Astrocyte (in vitro differentiated cells and primary cell): ENCODE measurements around the gene ARHGAP44. TPM values are rescaled to one million over a fixed set of nuclear protein-coding genes. Genes with fewer than 3 reads are reported as not detected.

ENCODE experiments used
- DNase-seq: peaks from one replicate; pipeline ENCODE4 v3.0.0-alpha.2; 2010; ENCODE audit warnings: low read depth
- FAIRE-seq: peaks from 2 replicates; lab custom pipeline; 2011; peaks lifted over from hg19 to GRCh38; lab: Jason Lieb, UNC
- H2AFZ ChIP-seq: 2 replicates; pipeline ENCODE4 v1.6.0; 2012; ENCODE audit warnings: low read depth, low read length, inconsistent platforms
- H3K27ac ChIP-seq: 2 replicates; pipeline ENCODE4 v1.5.1; 2011; ENCODE audit warnings: low read depth, low read length, inconsistent platforms
- H3K27me3 ChIP-seq: 2 replicates; pipeline ENCODE4 v1.6.0; 2011; ENCODE audit warnings: low read length, inconsistent platforms; ENCODE audit not compliant: insufficient read depth
- H3K36me3 ChIP-seq: 2 replicates; pipeline ENCODE4 v1.5.1; 2011; ENCODE audit warnings: low read length, inconsistent platforms; ENCODE audit not compliant: insufficient read depth
- H3K4me1 ChIP-seq: 2 replicates; pipeline ENCODE4 v1.5.1; 2011; ENCODE audit warnings: low read length, inconsistent platforms; ENCODE audit not compliant: insufficient read depth
- H3K4me2 ChIP-seq: 2 replicates; pipeline ENCODE4 v1.6.0; 2012; ENCODE audit warnings: low read length, inconsistent platforms
- H3K4me3 ChIP-seq: 2 replicates; pipeline ENCODE4 v1.5.1; 2011; ENCODE audit warnings: low read depth, mild to moderate bottlenecking, low read length, inconsistent platforms; ENCODE audit not compliant: insufficient read depth
- H3K79me2 ChIP-seq: 2 replicates; pipeline ENCODE4 v1.6.0; 2012; ENCODE audit warnings: mild to moderate bottlenecking, low read length, inconsistent platforms; ENCODE audit not compliant: insufficient read depth
- H3K9ac ChIP-seq: 2 replicates; pipeline ENCODE4 v1.6.0; 2012; ENCODE audit warnings: mild to moderate bottlenecking, low read length, inconsistent platforms
- H3K9me3 ChIP-seq: 2 replicates; pipeline ENCODE4 v1.5.1; 2012; ENCODE audit warnings: low read depth, mild to moderate bottlenecking, low read length, inconsistent platforms; ENCODE audit not compliant: insufficient read depth
- H4K20me1 ChIP-seq: 2 replicates; pipeline ENCODE4 v1.6.0; 2012; ENCODE audit warnings: low read length, inconsistent platforms; ENCODE audit not compliant: insufficient read depth
- H3K27ac Mint-ChIP-seq: one replicate; pipeline ENCODE4 v1.8.0; 2021; ENCODE audit warnings: mild to moderate bottlenecking, mixed read lengths; ENCODE audit not compliant: unreplicated experiment
- H3K27me3 Mint-ChIP-seq: one replicate; pipeline ENCODE4 v1.8.0; 2021; ENCODE audit warnings: low read depth, mixed read lengths; ENCODE audit not compliant: unreplicated experiment
- H3K36me3 Mint-ChIP-seq: one replicate; pipeline ENCODE4 v1.8.0; 2021; ENCODE audit warnings: low read depth, mixed read lengths; ENCODE audit not compliant: unreplicated experiment
- H3K4me1 Mint-ChIP-seq: one replicate; pipeline ENCODE4 v1.8.0; 2021; ENCODE audit warnings: low read depth, mixed read lengths; ENCODE audit not compliant: unreplicated experiment
- H3K4me3 Mint-ChIP-seq: one replicate; pipeline ENCODE4 v1.8.0; 2021; ENCODE audit warnings: mild to moderate bottlenecking, moderate library complexity, mixed read lengths; ENCODE audit not compliant: unreplicated experiment
- H3K9me3 Mint-ChIP-seq: one replicate; pipeline ENCODE4 v1.8.0; 2021; ENCODE audit warnings: mild to moderate bottlenecking, mixed read lengths; ENCODE audit not compliant: unreplicated experiment
- EZH2 ChIP-seq: IDR thresholded peaks from 2 replicates; pipeline ENCODE4 v1.6.1; 2012; ENCODE audit warnings: mild to moderate bottlenecking, low read length, inconsistent platforms; ENCODE audit not compliant: insufficient read depth
- total RNA-seq: library from RNA; stranded (reverse); gene quantifications from 2 replicates; pipeline ENCODE4 v1.2.1, GENCODE V29; 2021
- TF ChIP-seq, protein P1 (sequence below): IDR thresholded peaks from 2 replicates; pipeline ENCODE4 v1.5.1; 2011; ENCODE audit warnings: low read depth, mild to moderate bottlenecking, inconsistent platforms, low read length, moderate library complexity; ENCODE audit not compliant: insufficient read depth

ARHGAP44 gene
- total RNA-seq, 1 donor from 2014 or later, result 3.0 TPM

GRCh38 chr17:12765548-12765947 is 23.8 kb upstream of the ARHGAP44 start:
- Histone ChIP-seq H3K9me3 (no peaks in the 10 kb centered on the region), H3K4me1 (no peaks in the 10 kb centered on the region), H3K4me3 (no peak overlapping the region), H3K4me2 (no peak overlapping the region), H3K9ac (no peak overlapping the region), H3K27ac (no peak overlapping the region), H2AFZ (no peak overlapping the region), H3K36me3 (no peaks in the 10 kb centered on the region), H3K27me3 (no peaks in the 10 kb centered on the region), H4K20me1 (no peaks in the 10 kb centered on the region), H3K79me2 (no peaks in the 10 kb centered on the region)
- Mint-ChIP-seq H3K4me3 (no peak overlapping the region), H3K4me1 (peaks cover 9% of the 10 kb centered on the region), H3K27me3 (peaks cover 7% of the 10 kb centered on the region), H3K36me3 (no peaks in the 10 kb centered on the region), H3K9me3 (peaks cover 2% of the 10 kb centered on the region), H3K27ac (no peak overlapping the region)
- DNase-seq, result peak; percentile 91
- no peak for TF ChIP-seq EZH2
- TF ChIP-seq, protein P1, sequence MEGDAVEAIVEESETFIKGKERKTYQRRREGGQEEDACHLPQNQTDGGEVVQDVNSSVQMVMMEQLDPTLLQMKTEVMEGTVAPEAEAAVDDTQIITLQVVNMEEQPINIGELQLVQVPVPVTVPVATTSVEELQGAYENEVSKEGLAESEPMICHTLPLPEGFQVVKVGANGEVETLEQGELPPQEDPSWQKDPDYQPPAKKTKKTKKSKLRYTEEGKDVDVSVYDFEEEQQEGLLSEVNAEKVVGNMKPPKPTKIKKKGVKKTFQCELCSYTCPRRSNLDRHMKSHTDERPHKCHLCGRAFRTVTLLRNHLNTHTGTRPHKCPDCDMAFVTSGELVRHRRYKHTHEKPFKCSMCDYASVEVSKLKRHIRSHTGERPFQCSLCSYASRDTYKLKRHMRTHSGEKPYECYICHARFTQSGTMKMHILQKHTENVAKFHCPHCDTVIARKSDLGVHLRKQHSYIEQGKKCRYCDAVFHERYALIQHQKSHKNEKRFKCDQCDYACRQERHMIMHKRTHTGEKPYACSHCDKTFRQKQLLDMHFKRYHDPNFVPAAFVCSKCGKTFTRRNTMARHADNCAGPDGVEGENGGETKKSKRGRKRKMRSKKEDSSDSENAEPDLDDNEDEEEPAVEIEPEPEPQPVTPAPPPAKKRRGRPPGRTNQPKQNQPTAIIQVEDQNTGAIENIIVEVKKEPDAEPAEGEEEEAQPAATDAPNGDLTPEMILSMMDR, result no peak
- FAIRE-seq, result peak; percentile 37

DNA sequence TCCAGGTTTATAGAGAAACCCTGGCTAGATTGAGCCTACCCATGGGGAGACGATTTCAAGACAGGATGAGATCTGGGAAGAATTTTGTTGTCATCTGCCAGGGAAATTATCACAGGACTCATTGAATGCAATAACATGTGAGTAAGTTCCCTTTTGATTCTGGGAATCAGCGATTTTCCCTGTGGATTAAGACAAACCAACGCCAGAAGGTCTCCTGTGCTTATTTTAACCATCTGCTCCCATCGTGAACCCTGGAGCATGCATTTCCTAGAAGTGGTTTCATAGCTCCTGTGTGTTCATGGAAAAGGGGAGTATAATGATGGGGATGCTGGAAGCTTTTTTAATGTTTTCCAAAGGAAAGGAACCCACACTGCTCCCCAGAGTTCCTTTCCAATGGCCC is 21.0 kb upstream of the ARHGAP44 start:
- no peaks in the 10 kb centered on the region for H3K9me3 Mint-ChIP-seq
- FAIRE-seq, result no peak

DNA sequence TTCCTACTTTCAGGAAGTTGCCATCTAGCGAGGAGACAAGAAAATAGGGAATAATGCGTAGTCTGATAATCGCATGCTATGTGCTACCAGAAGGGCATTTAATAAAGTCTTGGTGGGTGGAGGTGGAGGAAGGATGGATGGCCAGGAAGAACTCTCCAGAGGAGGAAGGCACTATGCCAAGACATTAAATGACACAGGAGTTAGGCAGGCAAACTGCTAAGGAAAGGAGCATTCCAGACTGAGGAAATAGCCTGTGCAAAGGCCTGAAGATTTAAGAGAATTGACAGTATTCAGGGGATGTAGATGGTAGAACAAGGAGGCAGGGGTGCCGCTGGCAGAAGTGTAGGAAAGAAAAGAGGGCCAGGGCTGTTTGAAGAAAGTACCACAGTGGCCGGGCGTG is 19.3 kb upstream of the ARHGAP44 start:
- H3K9ac ChIP-seq, result no peak overlapping the region
- H3K4me1 ChIP-seq, result no peaks in the 10 kb centered on the region
- H3K36me3 Mint-ChIP-seq, result no peaks in the 10 kb centered on the region
- no peaks in the 10 kb centered on the region for H4K20me1 ChIP-seq
- no peaks in the 10 kb centered on the region for H3K36me3 ChIP-seq
- no peak overlapping the region for H3K4me3 Mint-ChIP-seq
- no peaks in the 10 kb centered on the region for H3K9me3 Mint-ChIP-seq
- no peak overlapping the region for H3K4me3 ChIP-seq
- no peak overlapping the region for H2AFZ ChIP-seq
- FAIRE-seq, result no peak
- no peak overlapping the region for H3K4me2 ChIP-seq
- TF ChIP-seq, protein P1, result no peak
- TF ChIP-seq EZH2, result no peak
- peaks cover 3% of the 10 kb centered on the region for H3K27me3 ChIP-seq
- peaks cover 9% of the 10 kb centered on the region for H3K4me1 Mint-ChIP-seq
- DNase-seq, result no peak
- H3K79me2 ChIP-seq, result no peaks in the 10 kb centered on the region
- H3K27ac ChIP-seq, result no peak overlapping the region
- peaks cover 7% of the 10 kb centered on the region for H3K27me3 Mint-ChIP-seq
- H3K27ac Mint-ChIP-seq, result no peak overlapping the region
- no peaks in the 10 kb centered on the region for H3K9me3 ChIP-seq

More for the DNA sequence above, 21.0 kb upstream of the ARHGAP44 start:
- no peak overlapping the region for H3K27ac Mint-ChIP-seq
- no peaks in the 10 kb centered on the region for H3K79me2 ChIP-seq
- no peak overlapping the region for H2AFZ ChIP-seq
- H3K27me3 Mint-ChIP-seq, result peaks cover 4% of the 10 kb centered on the region
- H3K4me3 Mint-ChIP-seq, result no peak overlapping the region
- peaks cover 9% of the 10 kb centered on the region for H3K4me1 Mint-ChIP-seq
- H3K4me1 ChIP-seq, result no peaks in the 10 kb centered on the region
- no peak overlapping the region for H3K4me3 ChIP-seq
- H3K9ac ChIP-seq, result no peak overlapping the region
- DNase-seq, result no peak
- H3K27me3 ChIP-seq, result peaks cover 3% of the 10 kb centered on the region
- no peak overlapping the region for H3K4me2 ChIP-seq
- H4K20me1 ChIP-seq, result no peaks in the 10 kb centered on the region
- H3K9me3 ChIP-seq, result no peaks in the 10 kb centered on the region
- TF ChIP-seq, protein P1, result no peak
- TF ChIP-seq EZH2, result no peak
- H3K36me3 Mint-ChIP-seq, result no peaks in the 10 kb centered on the region
- no peaks in the 10 kb centered on the region for H3K36me3 ChIP-seq
- H3K27ac ChIP-seq, result no peak overlapping the region
